ENCODE measurements around the gene CGN.
A peak's percentile ranks its signal among the peaks of the same experiment; 100 is the strongest.
"Not testable (repeated sequence)": the region's sequence is repeated elsewhere in the genome, so short reads cannot be mapped to it uniquely, and the experiment has no call there.

Gene CGN

DNA sequence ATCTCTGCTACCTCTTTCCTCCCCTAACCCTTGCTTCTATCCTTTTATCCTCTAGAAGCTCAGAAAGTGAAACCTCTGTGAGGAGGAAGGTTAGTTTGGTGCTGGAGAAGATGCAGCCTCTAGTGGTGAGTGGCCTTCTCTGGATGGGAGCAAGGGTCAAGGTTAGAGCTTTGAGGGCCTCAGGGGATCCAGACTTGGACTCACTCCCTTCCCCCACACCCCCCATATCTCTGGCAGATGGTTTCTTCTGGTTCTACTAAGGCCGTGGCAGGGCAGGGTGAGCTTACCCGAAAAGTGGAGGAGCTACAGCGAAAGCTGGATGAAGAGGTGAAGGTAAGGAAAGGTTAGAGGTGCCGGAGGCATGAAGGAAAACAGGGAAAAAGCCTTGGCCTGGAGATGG, 9.2 kb downstream of the CGN start:
- DNase-seq = no peak
- TF ChIP-seq GATA1 (IDR thresholded peaks at IDR 0.05; ENCODE audit: low read depth, low read length) = no peak
- no peak for TF ChIP-seq POLR2A (IDR thresholded peaks at IDR 0.05; ENCODE audit: low read length)

DNA sequence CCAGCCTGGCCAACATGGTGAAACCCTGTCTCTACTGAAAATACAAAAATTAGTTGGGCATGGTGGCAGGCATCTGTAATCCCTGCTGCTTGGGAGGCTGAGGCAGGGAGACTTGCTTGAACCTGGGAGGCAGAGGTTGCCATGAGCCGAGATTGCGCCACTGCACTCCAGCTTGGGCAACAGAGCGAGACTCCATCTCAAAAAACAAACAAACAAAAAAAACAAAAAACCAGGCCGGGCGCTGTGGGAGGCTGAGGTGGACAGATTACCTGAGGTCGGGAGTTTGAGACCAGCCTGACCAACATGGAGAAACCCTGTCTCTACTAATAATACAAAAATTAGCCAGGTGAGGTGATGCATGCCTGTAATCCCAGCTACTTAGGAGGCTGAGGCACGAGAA, 11.2 kb downstream of the CGN start:
- not testable (repeated sequence) for DNase-seq

DNA sequence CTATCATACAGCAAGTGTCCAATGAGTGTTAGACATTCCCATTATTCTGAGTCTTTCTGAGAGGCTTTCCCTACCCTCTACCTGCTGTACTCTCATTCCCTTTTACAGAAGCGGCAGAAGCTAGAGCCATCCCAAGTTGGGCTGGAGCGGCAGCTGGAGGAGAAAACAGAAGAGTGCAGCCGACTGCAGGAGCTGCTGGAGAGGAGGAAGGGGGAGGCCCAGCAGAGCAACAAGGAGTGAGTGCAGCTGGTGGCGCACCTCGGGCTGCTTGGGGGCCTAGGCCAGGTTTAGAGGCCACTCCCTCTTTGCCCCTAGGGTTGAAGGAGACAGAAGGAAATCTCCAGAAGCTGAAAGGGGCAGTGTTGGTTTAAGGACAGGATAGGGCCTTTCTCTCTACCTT, 12.1 kb downstream of the CGN start:
- no peak for DNase-seq
- TF ChIP-seq POLR2A (IDR thresholded peaks at IDR 0.05; ENCODE audit: low read length) (no peak), GATA1 (IDR thresholded peaks at IDR 0.05; ENCODE audit: low read depth, low read length) (no peak)

DNA sequence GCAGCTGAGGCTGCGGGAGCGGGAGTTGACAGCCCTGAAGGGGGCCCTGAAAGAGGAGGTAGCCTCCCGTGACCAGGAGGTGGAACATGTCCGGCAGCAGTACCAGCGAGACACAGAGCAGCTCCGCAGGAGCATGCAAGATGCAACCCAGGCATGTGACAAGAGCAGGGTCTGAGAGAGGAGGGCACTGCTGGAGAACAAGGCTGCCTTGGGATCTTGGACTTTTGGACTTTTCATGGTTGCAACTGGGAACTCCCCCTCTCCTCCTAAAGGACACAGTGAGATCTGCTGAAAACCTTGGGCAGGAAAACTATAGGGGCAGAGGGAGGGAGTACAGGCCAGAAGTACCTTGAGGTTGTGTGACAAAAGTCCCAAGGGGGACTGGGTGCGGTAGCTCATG, 13.5 kb downstream of the CGN start:
- TF ChIP-seq GATA1 (IDR thresholded peaks at IDR 0.05; ENCODE audit: low read depth, low read length) (no peak), POLR2A (IDR thresholded peaks at IDR 0.05; ENCODE audit: low read length) (no peak)
- DNase-seq = no peak

DNA sequence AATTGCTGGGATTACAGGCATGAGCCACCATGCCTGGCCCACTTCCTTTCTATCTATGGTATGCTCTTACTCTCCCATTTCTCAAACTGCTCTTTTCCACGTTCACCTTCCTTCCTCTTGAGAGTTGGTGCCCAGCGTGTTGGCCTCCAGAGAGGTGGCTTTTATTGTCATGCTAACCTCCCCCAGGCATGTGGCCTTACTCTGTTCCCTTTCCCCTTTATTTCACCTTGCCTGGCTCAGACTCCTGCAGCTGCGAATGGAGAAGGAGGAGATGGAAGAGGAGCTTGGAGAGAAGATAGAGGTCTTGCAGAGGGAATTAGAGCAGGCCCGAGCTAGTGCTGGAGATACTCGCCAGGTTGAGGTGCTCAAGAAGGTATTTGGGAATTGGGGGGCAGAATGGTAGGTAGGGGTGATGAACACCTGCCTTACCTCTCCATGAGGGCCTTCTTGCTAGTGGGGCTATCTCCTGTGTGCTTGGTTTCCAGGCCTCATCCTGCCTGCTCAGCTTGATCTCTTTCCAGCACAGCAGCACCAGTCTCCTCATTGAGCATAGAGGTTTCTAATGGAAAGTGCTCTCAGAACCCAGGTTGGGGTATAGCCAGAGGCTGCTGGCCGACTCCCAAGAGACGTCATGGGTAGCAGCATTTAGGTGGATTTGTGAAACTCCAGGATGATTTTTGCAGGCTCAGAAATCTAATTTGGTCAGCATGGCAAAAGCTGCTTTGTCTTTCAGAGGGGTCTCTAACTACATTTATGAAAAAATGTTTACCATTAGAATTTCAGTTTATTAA, 15.7 kb downstream of the CGN start:
- DNase-seq = no peak
- no peak for TF ChIP-seq POLR2A (IDR thresholded peaks at IDR 0.05; ENCODE audit: low read length)
- no peak for TF ChIP-seq GATA1 (IDR thresholded peaks at IDR 0.05; ENCODE audit: low read depth, low read length)

DNA sequence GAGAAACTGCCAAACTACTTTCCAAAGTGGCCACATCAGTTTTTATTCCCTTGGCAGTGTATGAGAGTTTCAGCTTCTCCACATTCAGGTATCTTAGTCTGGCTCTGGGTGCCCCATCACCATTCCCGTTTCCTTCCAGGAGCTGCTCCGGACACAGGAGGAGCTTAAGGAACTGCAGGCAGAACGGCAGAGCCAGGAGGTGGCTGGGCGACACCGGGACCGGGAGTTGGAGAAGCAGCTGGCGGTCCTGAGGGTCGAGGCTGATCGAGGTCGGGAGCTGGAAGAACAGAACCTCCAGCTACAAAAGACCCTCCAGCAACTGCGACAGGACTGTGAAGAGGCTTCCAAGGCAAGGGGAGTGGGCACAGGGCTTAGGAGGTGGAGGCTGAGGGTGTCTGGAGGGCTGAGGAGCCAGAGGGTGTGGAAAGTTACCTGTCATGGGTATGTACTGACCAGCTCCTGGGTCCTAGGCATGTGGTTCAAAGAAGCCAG, 18.1 kb downstream of the CGN start:
- no peak for DNase-seq
- TF ChIP-seq POLR2A (IDR thresholded peaks at IDR 0.05; ENCODE audit: low read length) (no peak), GATA1 (IDR thresholded peaks at IDR 0.05; ENCODE audit: low read depth, low read length) (no peak)

DNA sequence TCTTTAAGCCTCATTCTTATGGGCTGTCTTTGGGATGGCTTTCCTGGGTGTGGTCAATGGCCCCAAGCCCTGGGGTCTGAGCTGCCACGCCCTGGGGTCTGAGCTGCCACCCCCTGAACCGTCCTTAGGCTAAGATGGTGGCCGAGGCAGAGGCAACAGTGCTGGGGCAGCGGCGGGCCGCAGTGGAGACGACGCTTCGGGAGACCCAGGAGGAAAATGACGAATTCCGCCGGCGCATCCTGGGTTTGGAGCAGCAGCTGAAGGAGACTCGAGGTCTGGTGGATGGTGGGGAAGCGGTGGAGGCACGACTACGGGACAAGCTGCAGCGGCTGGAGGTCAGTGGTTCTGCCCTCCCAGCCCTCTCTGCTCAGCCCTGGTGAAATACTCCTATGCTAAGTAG, 18.6 kb downstream of the CGN start:
- no peak for DNase-seq
- TF ChIP-seq POLR2A (IDR thresholded peaks at IDR 0.05; ENCODE audit: low read length) (no peak), GATA1 (IDR thresholded peaks at IDR 0.05; ENCODE audit: low read depth, low read length) (no peak)

DNA sequence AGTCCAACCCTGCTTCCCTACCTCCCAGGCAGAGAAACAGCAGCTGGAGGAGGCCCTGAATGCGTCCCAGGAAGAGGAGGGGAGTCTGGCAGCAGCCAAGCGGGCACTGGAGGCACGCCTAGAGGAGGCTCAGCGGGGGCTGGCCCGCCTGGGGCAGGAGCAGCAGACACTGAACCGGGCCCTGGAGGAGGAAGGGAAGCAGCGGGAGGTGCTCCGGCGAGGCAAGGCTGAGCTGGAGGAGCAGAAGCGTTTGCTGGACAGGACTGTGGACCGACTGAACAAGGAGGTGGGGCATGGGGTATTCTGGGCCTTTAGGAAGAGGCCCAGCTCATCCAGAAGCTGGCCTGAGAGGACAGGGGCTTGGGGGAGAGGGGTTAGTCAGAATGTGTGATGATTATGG, 19.3 kb downstream of the CGN start:
- no peak for DNase-seq
- TF ChIP-seq POLR2A (IDR thresholded peaks at IDR 0.05; ENCODE audit: low read length) (no peak), GATA1 (IDR thresholded peaks at IDR 0.05; ENCODE audit: low read depth, low read length) (no peak)

DNA sequence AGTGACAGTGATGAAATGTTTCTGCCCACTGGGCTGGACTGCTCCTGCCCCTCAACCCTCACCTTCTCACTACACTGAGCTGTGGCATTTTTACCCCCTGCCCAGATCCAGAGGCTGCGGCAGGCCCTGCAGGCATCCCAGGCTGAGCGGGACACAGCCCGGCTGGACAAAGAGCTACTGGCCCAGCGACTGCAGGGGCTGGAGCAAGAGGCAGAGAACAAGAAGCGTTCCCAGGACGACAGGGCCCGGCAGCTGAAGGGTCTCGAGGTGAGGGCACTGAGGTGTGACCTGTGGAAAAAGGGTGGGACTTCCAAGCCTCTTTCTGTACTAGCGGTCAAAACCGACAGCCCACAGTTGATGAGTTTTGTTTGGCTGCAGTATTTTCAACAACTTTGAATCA, 22.7 kb downstream of the CGN start:
- no peak for TF ChIP-seq POLR2A (IDR thresholded peaks at IDR 0.05; ENCODE audit: low read length)
- no peak for TF ChIP-seq GATA1 (IDR thresholded peaks at IDR 0.05; ENCODE audit: low read depth, low read length)
- DNase-seq = no peak

DNA sequence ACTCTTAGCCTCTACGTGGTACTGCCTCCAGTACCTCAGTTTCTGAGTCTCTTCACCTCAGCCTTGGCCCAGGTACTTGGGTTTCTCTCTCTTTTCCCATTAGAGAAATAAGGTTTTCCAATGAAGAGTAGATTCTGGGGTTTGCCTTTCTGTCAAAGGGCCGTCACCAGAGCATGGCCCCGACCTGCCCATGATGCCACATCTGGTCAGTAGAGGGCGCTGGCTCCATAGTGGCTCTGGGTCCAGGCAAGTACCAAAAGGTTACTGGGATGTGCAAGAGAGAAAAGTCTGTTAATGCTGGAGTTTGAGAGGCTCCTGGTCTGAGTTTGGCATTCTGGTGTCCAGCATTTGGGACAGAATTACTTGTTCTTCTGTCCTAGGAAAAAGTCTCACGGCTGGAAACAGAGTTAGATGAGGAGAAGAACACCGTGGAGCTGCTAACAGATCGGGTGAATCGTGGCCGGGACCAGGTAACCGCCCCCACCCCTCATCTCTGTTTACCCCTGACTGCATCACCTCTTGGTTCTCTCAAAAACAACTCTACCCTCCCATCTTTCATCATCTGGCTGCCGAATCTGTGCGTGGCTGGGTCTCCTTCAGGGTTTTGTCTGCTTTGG, 23.6 kb downstream of the CGN start:
- no peak for TF ChIP-seq POLR2A (IDR thresholded peaks at IDR 0.05; ENCODE audit: low read length)
- no peak for TF ChIP-seq GATA1 (IDR thresholded peaks at IDR 0.05; ENCODE audit: low read depth, low read length)
- DNase-seq = peak; percentile 75 to 90

DNA sequence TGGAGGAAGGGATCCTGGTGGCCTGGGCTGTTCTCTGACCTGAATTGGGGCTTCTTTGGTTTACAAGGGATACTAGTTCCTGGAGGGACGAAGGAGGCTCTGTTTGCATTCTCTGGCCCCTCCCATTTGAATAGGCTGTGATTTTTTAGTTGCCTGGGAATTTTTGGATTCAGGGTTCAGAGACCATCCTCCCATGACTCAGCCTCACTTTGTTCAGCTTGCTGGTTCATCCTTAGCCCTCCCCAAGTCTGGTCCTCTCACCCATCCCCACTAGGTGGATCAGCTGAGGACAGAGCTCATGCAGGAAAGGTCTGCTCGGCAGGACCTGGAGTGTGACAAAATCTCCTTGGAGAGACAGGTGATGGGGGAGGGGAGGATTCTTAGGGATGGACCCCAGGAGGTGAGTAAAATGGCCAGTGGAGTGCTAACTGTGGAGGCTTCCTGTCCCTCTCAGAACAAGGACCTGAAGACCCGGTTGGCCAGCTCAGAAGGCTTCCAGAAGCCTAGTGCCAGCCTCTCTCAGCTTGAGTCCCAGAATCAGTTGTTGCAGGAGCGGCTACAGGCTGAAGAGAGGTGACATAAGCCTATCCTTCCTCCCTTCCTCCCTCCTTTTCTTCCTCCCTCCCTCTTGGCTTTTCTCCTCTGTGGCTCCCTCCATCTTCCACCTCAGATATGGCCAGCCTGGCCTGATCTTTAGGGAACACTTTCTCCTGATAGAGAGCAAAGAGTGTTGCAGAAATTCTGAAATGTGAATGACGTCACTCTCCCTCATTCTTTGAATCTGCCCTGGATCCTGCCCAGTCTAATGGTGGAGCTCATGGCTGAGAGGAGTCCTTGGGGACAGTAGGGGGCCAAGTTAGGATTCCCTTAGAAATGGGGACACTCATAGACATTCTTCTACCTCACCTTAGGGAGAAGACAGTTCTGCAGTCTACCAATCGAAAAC, 24.4 kb downstream of the CGN start:
- DNase-seq = no peak
- TF ChIP-seq GATA1 (IDR thresholded peaks at IDR 0.05; ENCODE audit: low read depth, low read length) = no peak
- no peak for TF ChIP-seq POLR2A (IDR thresholded peaks at IDR 0.05; ENCODE audit: low read length)

DNA sequence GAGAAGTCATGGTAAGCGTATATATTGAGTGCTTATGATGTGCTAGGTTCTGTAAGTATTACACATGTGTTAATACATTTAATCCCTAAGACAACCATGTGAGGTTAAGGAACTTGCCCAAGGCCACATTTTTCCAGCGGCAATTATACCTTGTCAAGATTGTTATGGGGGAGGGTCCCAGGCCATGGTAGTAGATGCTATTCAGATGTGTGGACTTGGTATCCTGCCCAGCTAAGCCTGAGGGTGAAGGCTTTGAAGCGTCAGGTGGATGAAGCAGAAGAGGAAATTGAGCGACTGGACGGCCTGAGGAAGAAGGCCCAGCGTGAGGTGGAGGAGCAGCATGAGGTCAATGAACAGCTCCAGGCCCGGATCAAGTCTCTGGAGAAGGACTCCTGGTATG, 25.3 kb downstream of the CGN start:
- DNase-seq = no peak
- TF ChIP-seq GATA1 (IDR thresholded peaks at IDR 0.05; ENCODE audit: low read depth, low read length) (no peak), POLR2A (IDR thresholded peaks at IDR 0.05; ENCODE audit: low read length) (no peak)

DNA sequence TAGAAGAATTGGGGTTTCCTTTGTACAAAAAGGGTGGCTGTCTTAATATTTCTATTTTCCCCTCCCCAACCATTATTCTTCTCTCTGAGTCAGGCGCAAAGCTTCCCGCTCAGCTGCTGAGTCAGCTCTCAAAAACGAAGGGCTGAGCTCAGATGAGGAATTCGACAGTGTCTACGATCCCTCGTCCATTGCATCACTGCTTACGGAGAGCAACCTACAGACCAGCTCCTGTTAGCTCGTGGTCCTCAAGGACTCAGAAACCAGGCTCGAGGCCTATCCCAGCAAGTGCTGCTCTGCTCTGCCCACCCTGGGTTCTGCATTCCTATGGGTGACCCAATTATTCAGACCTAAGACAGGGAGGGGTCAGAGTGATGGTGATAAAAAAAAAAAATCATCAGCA, 25.9 kb downstream of the CGN start:
- TF ChIP-seq POLR2A (IDR thresholded peaks at IDR 0.05; ENCODE audit: low read length) = no peak
- TF ChIP-seq GATA1 (IDR thresholded peaks at IDR 0.05; ENCODE audit: low read depth, low read length) = no peak
- peak in 1 of 2 experiments; percentile 13 for DNase-seq

Measured in erythroblast (primary cell).